Esophagus squamous epithelium (tissue), 4 donors: ENCODE measurements around the gene ACSF2.

Experiments
- CTCF ChIP-seq, 6 experiments: fragments of 450-650 bp in 4 of 6; fragments of 200-600 bp in 2 of 6; sonication (generic) in 2 of 6; IDR thresholded peaks; one replicate each; pipeline ENCODE4 v1.5.1; 2016 to 2019; ENCODE audit warnings: antibody characterized with exemption in 6 of 6, mild to moderate bottlenecking in 4 of 6, moderate library complexity in 4 of 6
- POLR2A ChIP-seq, 4 donors: fragments of 450-650 bp; IDR thresholded peaks; one replicate each; pipeline ENCODE4 v1.6.1; 2017; ENCODE audit warnings: antibody characterized with exemption in 4 of 4, mild to moderate bottlenecking in 4 of 4, moderate library complexity in 3 of 4

- TF ChIP-seq CTCF (IDR thresholded peaks at IDR 0.05) (peak; percentile 76 to 96 (median 94)), POLR2A (IDR thresholded peaks at IDR 0.05) (peak in 3 of 4 donors; percentile 31 to 93 (median 86))
Measured at GRCh38 chr17:50478391-50479381, 52.7 kb downstream of the ACSF2 start, which contains the start of gene RSAD1.
